Peyer's patch (tissue), 4 donors: ENCODE data around the gene RIF1. TPM values are rescaled to one million over a fixed set of nuclear protein-coding genes. Genes with fewer than 3 reads are reported as not detected.
A peak's percentile ranks its signal among the peaks of the same experiment; 100 is the strongest.

Source experiments
- DNase-seq, 3 donors: peaks; one replicate each; pipeline ENCODE4 v3.0.0-alpha.2; 2017 to 2019
- H3K27ac ChIP-seq, 4 donors: fragments of 200-600 bp; sonication (generic); one replicate each; pipeline ENCODE4 v1.5.1; 2016 to 2019
- H3K27me3 ChIP-seq, 2 donors: fragments of 200-600 bp; sonication (generic); one replicate each; pipeline ENCODE4 v1.5.1; 2019
- H3K36me3 ChIP-seq, 3 donors: fragments of 200-600 bp; sonication (generic); one replicate each; pipeline ENCODE4 v1.5.1; 2016 to 2019
- H3K4me1 ChIP-seq, 4 donors: fragments of 200-600 bp; sonication (generic); one replicate each; pipeline ENCODE4 v1.5.1; 2016 to 2019
- H3K4me3 ChIP-seq, 4 donors: fragments of 200-600 bp; sonication (generic); 1 replicate in 3 of 4; 2 replicates in 1 of 4; pipeline ENCODE4 v1.5.1; 2016 to 2019; ENCODE audit warnings: mild to moderate bottlenecking in 1 of 4
- H3K9me3 ChIP-seq, 4 donors: fragments of 200-600 bp; sonication (generic); one replicate each; pipeline ENCODE4 v1.5.1; 2016 to 2019; ENCODE audit warnings: mild to moderate bottlenecking in 1 of 4
- POLR2A ChIP-seq, 2 donors: fragments of 450-650 bp; IDR thresholded peaks; one replicate each; pipeline ENCODE4 v1.5.1; 2017; ENCODE audit warnings: antibody characterized with exemption in 2 of 2, mild to moderate bottlenecking in 2 of 2, moderate library complexity in 2 of 2
- total RNA-seq, 4 donors: library from RNA; depleted of rRNA; stranded (reverse); fragments of >200 nt; gene quantifications; one replicate each; pipeline ENCODE4 v1.1.0, GENCODE V29; 2016
- TF ChIP-seq, protein P1 (sequence below), 6 experiments: fragments of 450-650 bp in 4 of 6; fragments of 200-600 bp in 2 of 6; sonication (generic) in 1 of 6; IDR thresholded peaks; one replicate each; pipeline ENCODE4 v1.5.1; 2017 to 2019; ENCODE audit warnings: antibody characterized with exemption in 6 of 6, mild to moderate bottlenecking in 3 of 6, moderate library complexity in 1 of 6

RIF1 gene, protein sequence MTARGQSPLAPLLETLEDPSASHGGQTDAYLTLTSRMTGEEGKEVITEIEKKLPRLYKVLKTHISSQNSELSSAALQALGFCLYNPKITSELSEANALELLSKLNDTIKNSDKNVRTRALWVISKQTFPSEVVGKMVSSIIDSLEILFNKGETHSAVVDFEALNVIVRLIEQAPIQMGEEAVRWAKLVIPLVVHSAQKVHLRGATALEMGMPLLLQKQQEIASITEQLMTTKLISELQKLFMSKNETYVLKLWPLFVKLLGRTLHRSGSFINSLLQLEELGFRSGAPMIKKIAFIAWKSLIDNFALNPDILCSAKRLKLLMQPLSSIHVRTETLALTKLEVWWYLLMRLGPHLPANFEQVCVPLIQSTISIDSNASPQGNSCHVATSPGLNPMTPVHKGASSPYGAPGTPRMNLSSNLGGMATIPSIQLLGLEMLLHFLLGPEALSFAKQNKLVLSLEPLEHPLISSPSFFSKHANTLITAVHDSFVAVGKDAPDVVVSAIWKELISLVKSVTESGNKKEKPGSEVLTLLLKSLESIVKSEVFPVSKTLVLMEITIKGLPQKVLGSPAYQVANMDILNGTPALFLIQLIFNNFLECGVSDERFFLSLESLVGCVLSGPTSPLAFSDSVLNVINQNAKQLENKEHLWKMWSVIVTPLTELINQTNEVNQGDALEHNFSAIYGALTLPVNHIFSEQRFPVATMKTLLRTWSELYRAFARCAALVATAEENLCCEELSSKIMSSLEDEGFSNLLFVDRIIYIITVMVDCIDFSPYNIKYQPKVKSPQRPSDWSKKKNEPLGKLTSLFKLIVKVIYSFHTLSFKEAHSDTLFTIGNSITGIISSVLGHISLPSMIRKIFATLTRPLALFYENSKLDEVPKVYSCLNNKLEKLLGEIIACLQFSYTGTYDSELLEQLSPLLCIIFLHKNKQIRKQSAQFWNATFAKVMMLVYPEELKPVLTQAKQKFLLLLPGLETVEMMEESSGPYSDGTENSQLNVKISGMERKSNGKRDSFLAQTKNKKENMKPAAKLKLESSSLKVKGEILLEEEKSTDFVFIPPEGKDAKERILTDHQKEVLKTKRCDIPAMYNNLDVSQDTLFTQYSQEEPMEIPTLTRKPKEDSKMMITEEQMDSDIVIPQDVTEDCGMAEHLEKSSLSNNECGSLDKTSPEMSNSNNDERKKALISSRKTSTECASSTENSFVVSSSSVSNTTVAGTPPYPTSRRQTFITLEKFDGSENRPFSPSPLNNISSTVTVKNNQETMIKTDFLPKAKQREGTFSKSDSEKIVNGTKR (N-terminal part only)
- total RNA-seq, result 10 to 100 TPM; 20.0 to 51.2 (median 25.4) TPM

DNA sequence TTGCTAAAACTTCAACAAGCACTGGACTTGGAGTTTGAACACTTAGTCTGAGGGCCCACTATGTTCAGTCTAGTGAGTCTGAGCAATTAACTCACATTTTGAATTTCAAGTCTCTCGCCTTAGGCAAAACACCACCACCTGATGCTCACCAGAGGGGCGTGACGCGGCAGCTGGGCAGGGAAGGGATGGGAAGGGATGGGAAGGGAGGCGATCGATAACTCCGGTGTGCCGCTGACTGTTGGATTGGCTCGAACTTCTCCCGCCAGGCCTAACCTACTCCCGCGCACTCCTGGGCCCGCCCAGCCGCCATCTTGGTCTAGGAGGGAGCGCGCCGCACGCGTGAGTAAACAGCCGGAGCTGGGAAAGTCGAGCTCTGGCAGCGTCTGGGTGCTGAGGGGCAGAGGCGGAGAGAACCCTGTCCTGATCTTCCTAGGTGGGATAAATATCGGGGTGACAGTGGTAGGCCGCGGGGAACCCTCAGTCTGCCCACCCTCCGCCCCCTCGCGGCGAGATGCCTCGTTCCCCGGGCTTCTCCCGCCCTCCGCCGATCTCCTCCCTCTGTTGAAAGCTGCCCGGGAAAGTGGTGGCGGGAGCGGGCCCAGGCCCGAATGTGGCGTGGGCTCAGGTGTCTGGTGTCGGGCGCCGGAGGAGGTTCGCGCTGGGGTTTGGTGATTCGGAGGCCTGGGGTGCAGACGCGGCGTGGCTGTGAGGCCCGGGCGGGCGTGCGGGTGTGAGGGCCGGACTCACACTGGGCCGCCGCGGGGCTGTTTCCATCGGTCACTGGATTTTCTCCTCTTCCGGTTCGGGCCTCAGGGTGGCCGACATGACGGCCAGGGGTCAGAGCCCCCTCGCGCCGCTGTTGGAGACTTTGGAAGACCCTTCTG is at the start of gene RIF1:
Gene RIF1, plus strand, starts transcription at position 302 of the 884 bp plus-strand sequence. Its CDS starts 522 bp downstream, at position 824.
- no peaks in the 10 kb centered on the region for H3K27me3 ChIP-seq
- H3K4me1 ChIP-seq, result peaks cover 0 to 9% (median 6%) of the 10 kb centered on the region in 4 donors
- H3K4me3 ChIP-seq, result peak within 1 kb of the TSS; percentile 72 to 90 (median 80)
- peak; percentile 75 to 92 (median 91) for DNase-seq
- TF ChIP-seq, protein P1, sequence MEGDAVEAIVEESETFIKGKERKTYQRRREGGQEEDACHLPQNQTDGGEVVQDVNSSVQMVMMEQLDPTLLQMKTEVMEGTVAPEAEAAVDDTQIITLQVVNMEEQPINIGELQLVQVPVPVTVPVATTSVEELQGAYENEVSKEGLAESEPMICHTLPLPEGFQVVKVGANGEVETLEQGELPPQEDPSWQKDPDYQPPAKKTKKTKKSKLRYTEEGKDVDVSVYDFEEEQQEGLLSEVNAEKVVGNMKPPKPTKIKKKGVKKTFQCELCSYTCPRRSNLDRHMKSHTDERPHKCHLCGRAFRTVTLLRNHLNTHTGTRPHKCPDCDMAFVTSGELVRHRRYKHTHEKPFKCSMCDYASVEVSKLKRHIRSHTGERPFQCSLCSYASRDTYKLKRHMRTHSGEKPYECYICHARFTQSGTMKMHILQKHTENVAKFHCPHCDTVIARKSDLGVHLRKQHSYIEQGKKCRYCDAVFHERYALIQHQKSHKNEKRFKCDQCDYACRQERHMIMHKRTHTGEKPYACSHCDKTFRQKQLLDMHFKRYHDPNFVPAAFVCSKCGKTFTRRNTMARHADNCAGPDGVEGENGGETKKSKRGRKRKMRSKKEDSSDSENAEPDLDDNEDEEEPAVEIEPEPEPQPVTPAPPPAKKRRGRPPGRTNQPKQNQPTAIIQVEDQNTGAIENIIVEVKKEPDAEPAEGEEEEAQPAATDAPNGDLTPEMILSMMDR (IDR thresholded peaks at IDR 0.05), result peak; percentile 2 to 76 (median 72)
- peak in 1 of 2 donors; percentile 32 for TF ChIP-seq POLR2A (IDR thresholded peaks at IDR 0.05)
- peak within 1 kb of the TSS; percentile 84 to 96 (median 86) for H3K27ac ChIP-seq
- H3K9me3 ChIP-seq, result no peaks in the 10 kb centered on the region
- H3K36me3 ChIP-seq, result peaks cover 0 to 19% (median 0%) of the 10 kb centered on the region in 3 donors

DNA sequence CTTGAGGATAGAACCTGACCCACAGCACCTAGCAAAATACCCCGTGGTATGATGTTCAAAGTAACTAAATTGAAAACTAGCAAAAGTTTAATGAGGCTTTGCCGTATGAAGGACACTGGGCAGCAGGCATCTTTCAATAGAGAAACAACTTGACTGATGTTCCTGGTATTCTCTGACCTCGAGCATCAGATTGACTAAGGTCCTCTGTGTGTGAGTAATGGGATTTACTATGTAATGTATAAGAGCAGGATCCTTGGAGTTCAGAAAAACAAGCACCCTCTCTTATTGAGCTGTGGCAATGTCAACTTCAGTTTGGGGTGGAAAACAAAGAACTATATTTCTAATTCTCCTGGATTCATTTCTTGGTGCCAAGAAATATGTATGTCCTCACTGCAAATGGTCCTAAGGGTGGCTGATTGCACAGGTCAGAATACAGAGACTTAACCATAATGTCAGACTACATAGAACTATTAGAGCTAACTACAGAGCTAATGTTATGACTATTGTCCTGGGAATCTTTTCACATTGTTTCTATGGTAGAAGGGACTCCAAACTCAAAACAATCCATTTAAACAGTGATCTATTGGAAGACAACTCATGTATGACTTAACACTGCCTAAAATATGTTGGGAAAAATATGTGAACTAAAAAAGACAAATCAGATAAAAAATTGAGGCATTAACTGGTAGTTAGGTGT is 47.9 kb upstream of the RIF1 start:
- TF ChIP-seq, protein P1 (IDR thresholded peaks at IDR 0.05), result no peak
- no peak for TF ChIP-seq POLR2A (IDR thresholded peaks at IDR 0.05)
- H3K27me3 ChIP-seq, result no peaks in the 10 kb centered on the region
- H3K36me3 ChIP-seq, result no peaks in the 10 kb centered on the region
- H3K27ac ChIP-seq, result no peak overlapping the region
- no peaks in the 10 kb centered on the region for H3K4me1 ChIP-seq
- no peak overlapping the region for H3K4me3 ChIP-seq
- H3K9me3 ChIP-seq, result no peaks in the 10 kb centered on the region
- DNase-seq, result no peak

DNA sequence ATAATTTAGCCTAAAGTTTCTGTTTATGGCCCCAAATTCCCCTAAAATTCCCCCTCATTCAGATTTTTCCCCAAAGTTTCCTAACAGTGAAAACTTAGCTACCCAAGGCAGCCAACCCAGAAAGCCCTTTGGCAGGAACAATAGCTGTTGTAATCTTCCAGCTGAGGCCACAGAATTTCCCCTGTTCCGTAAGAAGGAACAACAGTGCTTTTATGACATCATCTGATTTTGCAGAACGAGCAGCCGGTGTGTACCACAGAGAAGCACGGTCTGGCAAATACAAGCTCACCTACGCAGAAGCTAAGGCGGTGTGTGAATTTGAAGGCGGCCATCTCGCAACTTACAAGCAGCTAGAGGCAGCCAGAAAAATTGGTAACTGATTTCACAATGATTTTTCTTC is 46.0 kb upstream of the RIF1 start:
- Histone ChIP-seq H3K27me3 (no peaks in the 10 kb centered on the region), H3K27ac (no peak overlapping the region), H3K4me1 (no peaks in the 10 kb centered on the region), H3K4me3 (no peak overlapping the region), H3K9me3 (no peaks in the 10 kb centered on the region), H3K36me3 (no peaks in the 10 kb centered on the region)
- TF ChIP-seq, protein P1 (IDR thresholded peaks at IDR 0.05), result no peak
- TF ChIP-seq POLR2A (IDR thresholded peaks at IDR 0.05), result no peak
- DNase-seq, result no peak

DNA sequence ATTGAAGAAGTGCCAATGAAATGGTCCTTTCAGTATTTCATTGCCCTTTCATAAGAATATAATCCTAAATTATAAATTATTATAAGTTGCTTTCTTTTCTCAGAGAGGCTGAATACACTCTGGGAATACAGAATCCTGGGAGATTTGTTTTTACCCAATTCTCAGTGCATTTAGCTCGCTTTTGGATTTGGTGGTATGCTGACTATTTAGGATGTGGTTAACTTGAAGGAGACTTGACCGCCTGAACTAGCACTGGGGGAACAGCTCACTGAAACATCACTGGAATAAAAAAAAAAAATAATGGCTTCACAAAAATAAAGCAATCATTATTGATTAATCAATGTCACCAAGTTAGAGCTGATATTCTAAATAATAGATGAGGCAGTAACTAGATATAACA is 42.1 kb upstream of the RIF1 start:
- H3K4me3 ChIP-seq, result no peak overlapping the region
- H3K27ac ChIP-seq, result no peak overlapping the region
- DNase-seq, result no peak
- no peaks in the 10 kb centered on the region for H3K27me3 ChIP-seq
- no peaks in the 10 kb centered on the region for H3K36me3 ChIP-seq
- no peak for TF ChIP-seq POLR2A (IDR thresholded peaks at IDR 0.05)
- TF ChIP-seq, protein P1 (IDR thresholded peaks at IDR 0.05), result no peak
- no peaks in the 10 kb centered on the region for H3K4me1 ChIP-seq
- no peaks in the 10 kb centered on the region for H3K9me3 ChIP-seq
